IMR-90 (cell line): ENCODE results near the gene SLC35C1. TPM values are rescaled to one million over a fixed set of nuclear protein-coding genes. Genes with fewer than 3 reads are reported as not detected.

Experiments
- ATAC-seq: fragments of 200-7000 bp; cut with Tn5 transposase; 2 replicates; pipeline ENCODE4 v1.9.1; 2020; ENCODE audit warnings: low read depth, mild to moderate bottlenecking, moderate library complexity
- BruUV-seq: library from RNA; stranded (reverse); fragments of 400-500 nt; replicated peaks from 2 replicates; lab custom pipeline; 2021; lab: Mats Ljungman, UMichigan
- CTCF ChIA-PET: fragments of 300-600 bp; formaldehyde crosslinking; extraction: SDS; loops from one replicate; lab custom pipeline; 2021; ENCODE audit warnings: antibody characterized with exemption; lab: Yijun Ruan, JAX
- POLR2A ChIA-PET: fragments of 300-600 bp; sonication (Branson Sonifier 250); formaldehyde crosslinking; loops from one replicate; lab custom pipeline; 2022; ENCODE audit warnings: antibody characterized with exemption; ENCODE audit not compliant: unreplicated experiment; lab: Charles Lee
- DNase-seq: peaks from one replicate; pipeline ENCODE4 v3.0.0; 2013
- H2AFZ ChIP-seq: replicated peaks from 2 replicates; pipeline ENCODE3; 2013; ENCODE audit warnings: low read length, mild to moderate bottlenecking; ENCODE audit not compliant: poor library complexity
- H2AK5ac ChIP-seq: 2 replicates; pipeline ENCODE4 v1.6.1; 2013; ENCODE audit warnings: low read depth, low read length, inconsistent platforms
- H2AK9ac ChIP-seq: replicated peaks from 2 replicates; pipeline ENCODE3; 2013; ENCODE audit warnings: mild to moderate bottlenecking, low read depth, low read length, moderate library complexity; ENCODE audit not compliant: poor library complexity
- H2BK120ac ChIP-seq: 2 replicates; pipeline ENCODE4 v1.6.1; 2013; ENCODE audit warnings: low read depth, low read length, inconsistent platforms
- H2BK15ac ChIP-seq: 3 replicates; pipeline ENCODE4 v1.6.1; 2013; ENCODE audit warnings: low read depth, low read length, inconsistent platforms
- H2BK20ac ChIP-seq: 2 replicates; pipeline ENCODE4 v1.6.1; 2013; ENCODE audit warnings: low read depth, mild to moderate bottlenecking, inconsistent platforms, low read length, moderate library complexity
- H2BK5ac ChIP-seq: 2 replicates; pipeline ENCODE4 v1.6.1; 2013; ENCODE audit warnings: mild to moderate bottlenecking, low read depth, low read length, inconsistent platforms; ENCODE audit not compliant: poor library complexity, severe bottlenecking
- H3K14ac ChIP-seq: replicated peaks from 2 replicates; pipeline ENCODE4 v1.6.1; 2013; ENCODE audit warnings: low read depth, low read length, inconsistent platforms
- H3K18ac ChIP-seq: 2 replicates; pipeline ENCODE4 v1.6.1; 2013; ENCODE audit warnings: low read depth, low read length, control low read depth
- H3K23ac ChIP-seq: 2 replicates; pipeline ENCODE4 v1.6.1; 2013; ENCODE audit warnings: low read depth, low read length, inconsistent platforms
- H3K27ac ChIP-seq: 2 replicates; pipeline ENCODE4 v1.5.1; 2013; ENCODE audit warnings: mild to moderate bottlenecking, control low read depth, low read length; ENCODE audit not compliant: insufficient read depth
- H3K27me3 ChIP-seq: 2 replicates; pipeline ENCODE4 v1.6.1; 2013; ENCODE audit warnings: low read length; ENCODE audit not compliant: control insufficient read depth, insufficient read depth
- H3K36me3 ChIP-seq: 2 replicates; pipeline ENCODE4 v1.6.1; 2013; ENCODE audit warnings: low read length, mixed read lengths; ENCODE audit not compliant: control insufficient read depth, insufficient read depth
- H3K4ac ChIP-seq: 2 replicates; pipeline ENCODE4 v1.6.1; 2013; ENCODE audit warnings: low read depth, low read length, inconsistent platforms
- H3K4me1 ChIP-seq: 2 replicates; pipeline ENCODE4 v1.6.1; 2013; ENCODE audit warnings: low read length, mixed read lengths; ENCODE audit not compliant: control insufficient read depth, insufficient read depth
- H3K4me2 ChIP-seq: 2 replicates; pipeline ENCODE4 v1.6.1; 2013; ENCODE audit warnings: low read depth, mild to moderate bottlenecking, control low read depth, low read length, moderate library complexity
- H3K4me3 ChIP-seq: 2 replicates; pipeline ENCODE4 v1.5.1; 2013; ENCODE audit warnings: low read depth, mild to moderate bottlenecking, control low read depth, low read length, moderate library complexity; ENCODE audit not compliant: insufficient read depth
- H3K56ac ChIP-seq: 2 replicates; pipeline ENCODE4 v1.6.1; 2013; ENCODE audit warnings: low read length, inconsistent platforms; ENCODE audit not compliant: insufficient read depth; ENCODE audit errors: extremely low read depth
- H3K79me1 ChIP-seq, 2 experiments: 2 replicates each; pipeline ENCODE4 v1.6.1; 2013; ENCODE audit warnings: low read length in 2 of 2, inconsistent platforms in 1 of 2, low read depth in 1 of 2
- H3K9ac ChIP-seq: 2 replicates; pipeline ENCODE4 v1.6.1; 2013; ENCODE audit warnings: low read depth, low read length, control low read depth
- H3K9me1 ChIP-seq: 2 replicates; pipeline ENCODE4 v1.6.1; 2013; ENCODE audit warnings: low read length, inconsistent platforms; ENCODE audit not compliant: insufficient read depth
- H3K9me3 ChIP-seq: 2 replicates; pipeline ENCODE4 v1.6.1; 2013; ENCODE audit warnings: low read length; ENCODE audit not compliant: control insufficient read depth, insufficient read depth
- H4K20me1 ChIP-seq: 2 replicates; pipeline ENCODE4 v1.6.1; 2013; ENCODE audit warnings: low read length, inconsistent platforms; ENCODE audit not compliant: insufficient read depth
- H4K5ac ChIP-seq: 2 replicates; pipeline ENCODE4 v1.6.1; 2013; ENCODE audit warnings: mild to moderate bottlenecking, low read depth, low read length, control low read depth
- H4K8ac ChIP-seq, 2 experiments: 2 replicates each; pipeline ENCODE4 v1.6.1; 2013; ENCODE audit warnings: low read depth in 2 of 2, low read length in 2 of 2, control low read depth in 1 of 2, inconsistent platforms in 1 of 2
- H4K91ac ChIP-seq: 2 replicates; pipeline ENCODE4 v1.6.1; 2013; ENCODE audit warnings: low read depth, low read length, inconsistent platforms; ENCODE audit not compliant: insufficient read depth
- BHLHE40 ChIP-seq: fragments of 150-350 bp; IDR thresholded peaks from 2 replicates; pipeline ENCODE4 v1.6.1; 2016; ENCODE audit warnings: mild to moderate bottlenecking, low read depth, low read length
- CEBPB ChIP-seq: IDR thresholded peaks from 2 replicates; pipeline ENCODE4 v1.6.1; 2012; ENCODE audit warnings: low read depth, low read length, improper control_type of control experiment
- CHD1 ChIP-seq: IDR thresholded peaks from 2 replicates; pipeline ENCODE4 v1.6.1; 2012; ENCODE audit warnings: low read depth, low read length, improper control_type of control experiment
- CTCF ChIP-seq: conservative IDR thresholded peaks from 2 replicates; pipeline ENCODE4 v1.5.1; 2012; ENCODE audit warnings: mild to moderate bottlenecking, low read depth, low read length, improper control_type of control experiment
- FOS ChIP-seq: fragments of 150-350 bp; IDR thresholded peaks from 2 replicates; pipeline ENCODE4 v1.6.1; 2016; ENCODE audit warnings: low read depth, low read length
- MAZ ChIP-seq: IDR thresholded peaks from 2 replicates; pipeline ENCODE4 v1.6.1; 2012; ENCODE audit warnings: low read depth, mild to moderate bottlenecking, low read length, improper control_type of control experiment, moderate library complexity, borderline replicate concordance
- MXI1 ChIP-seq: IDR thresholded peaks from 2 replicates; pipeline ENCODE4 v1.6.1; 2012; ENCODE audit warnings: low read depth, mild to moderate bottlenecking, low read length, moderate library complexity, borderline replicate concordance
- NFE2L2 ChIP-seq: fragments of 150-350 bp; IDR thresholded peaks from 2 replicates; pipeline ENCODE4 v1.6.1; 2016; ENCODE audit warnings: low read depth, mild to moderate bottlenecking, low read length
- POLR2A ChIP-seq: IDR thresholded peaks from 2 replicates; pipeline ENCODE4 v1.6.1; 2012; ENCODE audit warnings: mild to moderate bottlenecking, low read depth, low read length
- RAD21 ChIP-seq: IDR thresholded peaks from 2 replicates; pipeline ENCODE4 v1.6.1; 2012; ENCODE audit warnings: low read length, improper control_type of control experiment
- RCOR1 ChIP-seq: IDR thresholded peaks from 2 replicates; pipeline ENCODE4 v1.6.1; 2012; ENCODE audit warnings: mild to moderate bottlenecking, low read length, improper control_type of control experiment; ENCODE audit not compliant: insufficient replicate concordance
- RFX5 ChIP-seq: IDR thresholded peaks from 2 replicates; pipeline ENCODE4 v1.8.0; 2012; ENCODE audit warnings: low read depth, mild to moderate bottlenecking, low read length, moderate library complexity
- SMC3 ChIP-seq: fragments of 150-350 bp; IDR thresholded peaks from 2 replicates; pipeline ENCODE4 v1.6.1; 2016; ENCODE audit warnings: low read depth, mild to moderate bottlenecking, antibody characterized with exemption, low read length, moderate library complexity
- USF2 ChIP-seq: fragments of 150-350 bp; IDR thresholded peaks from 2 replicates; pipeline ENCODE4 v1.6.1; 2017; ENCODE audit warnings: mild to moderate bottlenecking, antibody characterized with exemption, low read length, low read depth
- WGBS, 2 experiments: methylation state at CpG; one replicate each; pipeline versions ENCODE4 v1.1.5 to v1.1.7; 2013; ENCODE audit warnings: missing lambda C conversion rate in 2 of 2; ENCODE audit not compliant: insufficient read length in 1 of 2; ENCODE audit errors: extremely low coverage in 2 of 2; 5-methylcytosine and 5-hydroxymethylcytosine counted together
- dilution Hi-C: fragments of 300-500 bp; cut with HindIII; formaldehyde crosslinking; loops from one replicate; pipeline ENCODE4 v1.14.3; 2018; ENCODE audit warnings: low sequenced_read_pairs; ENCODE audit not compliant: unreplicated experiment
- in situ Hi-C: fragments of 300-500 bp; cut with MboI; formaldehyde crosslinking; loops from 3 replicates; pipeline ENCODE4 v1.14.3; 2019; ENCODE audit warnings: low sequenced_read_pairs, inconsistent platforms, mixed read lengths
- intact Hi-C: fragments of 100-400 bp; cut with micrococcal nuclease; formaldehyde crosslinking; loops from 2 replicates; pipeline ENCODE4 v1.10.0; 2022
- polyA plus RNA-seq, 3 experiments: library from polyadenylated mRNA; depleted of rRNA; stranded (reverse); fragments of >200 nt; gene quantifications; 2 replicates each; pipeline ENCODE4 v1.2.3, GENCODE V29; 2012; ENCODE audit warnings: low replicate concordance in 1 of 3
- total RNA-seq: library from RNA; depleted of rRNA; stranded (reverse); fragments of >200 nt; gene quantifications from 2 replicates; pipeline ENCODE4 v1.2.3, GENCODE V29; 2012
- TF ChIP-seq, protein P1 (sequence below): fragments of 150-350 bp; IDR thresholded peaks from 2 replicates; pipeline ENCODE4 v1.6.1; 2016; ENCODE audit warnings: low read depth, mild to moderate bottlenecking, low read length, moderate library complexity, borderline replicate concordance

Gene SLC35C1
- total and polyA plus RNA-seq, 2 of the 4 experiments (the other 2 are of a cell fraction) = 4.3 to 27.1 TPM

GRCh38 chr11:45844822-45845578, 40.1 kb downstream of the SLC35C1 start:
- H4K5ac ChIP-seq = no peak overlapping the region
- H3K18ac ChIP-seq = no peak overlapping the region
- CTCF ChIA-PET = no interaction called here
- peaks cover 12% of the 10 kb centered on the region for H4K20me1 ChIP-seq
- no peak overlapping the region for H3K23ac ChIP-seq
- H3K56ac ChIP-seq = no peak overlapping the region
- no peaks in the 10 kb centered on the region for H3K36me3 ChIP-seq
- no peak overlapping the region for H2BK120ac ChIP-seq
- no peaks in the 10 kb centered on the region for H3K9me3 ChIP-seq
- H3K4me3 ChIP-seq = no peak overlapping the region
- dilution Hi-C loops = no loop called here
- ATAC-seq = no peak
- peaks cover 4% of the 10 kb centered on the region; the same call in 1 of the 2 replicates for H3K9me1 ChIP-seq
- H3K4me2 ChIP-seq = no peak overlapping the region
- no peak overlapping the region for H2BK5ac ChIP-seq
- no peak overlapping the region for H3K14ac ChIP-seq
- no peak overlapping the region for H2BK20ac ChIP-seq
- in situ Hi-C loops = no loop called here
- H3K27me3 ChIP-seq = peaks cover 2% of the 10 kb centered on the region
- H4K8ac ChIP-seq = no peak overlapping the region
- intact Hi-C loops = loop anchor here (10.0 kb wide), 1 partner anchor 160 kb away; no protein-coding TSS in a partner anchor
- no peak overlapping the region for H2AFZ ChIP-seq
- H3K9ac ChIP-seq = no peak overlapping the region
- no peak overlapping the region for H4K91ac ChIP-seq
- H2AK9ac ChIP-seq = no peak overlapping the region
- BruUV-seq = no TSS peak
- POLR2A ChIA-PET = no interaction called here
- WGBS, 2 experiments = no CpG with 5 or more reads among the region's 3 CpGs
- peaks cover 7 to 22% of the 10 kb centered on the region in 2 experiments; a peak in 3 of 4 replicates for H3K79me1 ChIP-seq
- no peak for DNase-seq
- no peak overlapping the region for H3K27ac ChIP-seq
- no peak overlapping the region for H3K4ac ChIP-seq
- H2AK5ac ChIP-seq = no peak overlapping the region
- H3K4me1 ChIP-seq = peaks cover 5% of the 10 kb centered on the region
- H2BK15ac ChIP-seq = no peak overlapping the region
- TF ChIP-seq USF2 (no peak), CHD1 (no peak), SMC3 (no peak), CTCF (no peak), POLR2A (no peak), FOS (no peak), NFE2L2 (no peak), BHLHE40 (no peak), RCOR1 (no peak), RAD21 (no peak), CEBPB (no peak), MAZ (no peak), RFX5 (no peak), MXI1 (no peak)
- TF ChIP-seq, protein P1, sequence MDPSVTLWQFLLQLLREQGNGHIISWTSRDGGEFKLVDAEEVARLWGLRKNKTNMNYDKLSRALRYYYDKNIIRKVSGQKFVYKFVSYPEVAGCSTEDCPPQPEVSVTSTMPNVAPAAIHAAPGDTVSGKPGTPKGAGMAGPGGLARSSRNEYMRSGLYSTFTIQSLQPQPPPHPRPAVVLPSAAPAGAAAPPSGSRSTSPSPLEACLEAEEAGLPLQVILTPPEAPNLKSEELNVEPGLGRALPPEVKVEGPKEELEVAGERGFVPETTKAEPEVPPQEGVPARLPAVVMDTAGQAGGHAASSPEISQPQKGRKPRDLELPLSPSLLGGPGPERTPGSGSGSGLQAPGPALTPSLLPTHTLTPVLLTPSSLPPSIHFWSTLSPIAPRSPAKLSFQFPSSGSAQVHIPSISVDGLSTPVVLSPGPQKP = no peak
